ENCODE results near the gene NECAP2.

DNA sequence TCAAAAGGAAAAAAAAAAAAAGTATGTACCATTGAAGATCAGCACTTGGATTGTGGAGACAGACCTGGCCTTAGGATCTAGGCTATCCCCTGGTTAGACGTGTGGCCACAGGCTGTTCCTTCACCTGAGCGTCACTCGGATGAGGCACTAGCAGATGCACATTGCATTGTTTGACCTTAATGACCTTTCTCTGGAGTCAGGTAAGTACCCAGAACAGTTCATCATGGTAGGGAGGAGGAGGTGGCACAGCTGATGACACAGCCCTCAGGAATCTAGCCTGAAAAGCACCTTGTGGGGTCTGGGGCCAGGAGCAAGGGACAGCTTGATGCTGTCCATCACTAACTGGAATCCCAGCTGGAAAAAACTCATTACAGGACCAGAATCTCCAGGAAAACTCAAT is 21.2 kb downstream of the NECAP2 start:
- TF ChIP-seq, protein P1, sequence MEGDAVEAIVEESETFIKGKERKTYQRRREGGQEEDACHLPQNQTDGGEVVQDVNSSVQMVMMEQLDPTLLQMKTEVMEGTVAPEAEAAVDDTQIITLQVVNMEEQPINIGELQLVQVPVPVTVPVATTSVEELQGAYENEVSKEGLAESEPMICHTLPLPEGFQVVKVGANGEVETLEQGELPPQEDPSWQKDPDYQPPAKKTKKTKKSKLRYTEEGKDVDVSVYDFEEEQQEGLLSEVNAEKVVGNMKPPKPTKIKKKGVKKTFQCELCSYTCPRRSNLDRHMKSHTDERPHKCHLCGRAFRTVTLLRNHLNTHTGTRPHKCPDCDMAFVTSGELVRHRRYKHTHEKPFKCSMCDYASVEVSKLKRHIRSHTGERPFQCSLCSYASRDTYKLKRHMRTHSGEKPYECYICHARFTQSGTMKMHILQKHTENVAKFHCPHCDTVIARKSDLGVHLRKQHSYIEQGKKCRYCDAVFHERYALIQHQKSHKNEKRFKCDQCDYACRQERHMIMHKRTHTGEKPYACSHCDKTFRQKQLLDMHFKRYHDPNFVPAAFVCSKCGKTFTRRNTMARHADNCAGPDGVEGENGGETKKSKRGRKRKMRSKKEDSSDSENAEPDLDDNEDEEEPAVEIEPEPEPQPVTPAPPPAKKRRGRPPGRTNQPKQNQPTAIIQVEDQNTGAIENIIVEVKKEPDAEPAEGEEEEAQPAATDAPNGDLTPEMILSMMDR (IDR thresholded peaks at IDR 0.05; ENCODE audit: poor library complexity), result no peak
- TF ChIP-seq EZH2 (IDR thresholded peaks at IDR 0.05; ENCODE audit: borderline replicate concordance), result no peak

Measured in hepatocyte (in vitro differentiated cells).